Stimulated activated CD4-positive, alpha-beta T cell treated with anti-CD3 and anti-CD28 coated beads, Interleukin-1b, Interleukin-23, amount 100 ng/mL, for 1 hour (primary cell): ENCODE results near the gene NOA1.
A peak's percentile ranks its signal among the peaks of the same experiment; 100 is the strongest.

Source experiments
- DNase-seq, 2 donors: peaks; one replicate each; pipeline ENCODE4 v3.0.0-alpha.2; 2020; ENCODE audit warnings: low read depth in 2 of 2

Gene NOA1

GRCh38 chr4:56977321-56978012 is at the start of gene NOA1:
Gene NOA1, minus strand, starts transcription at chr4:56977606. Its CDS starts 21 bp downstream, at chr4:56977585.
- peak; percentile 96 to 97 for DNase-seq

- DNase-seq, result no peak
Measured at GRCh38 chr4:57023104-57023503, 45.7 kb upstream of the NOA1 start.

GRCh38 chr4:57020467-57021101 is 43.2 kb upstream of the NOA1 start:
- no peak for DNase-seq

DNA sequence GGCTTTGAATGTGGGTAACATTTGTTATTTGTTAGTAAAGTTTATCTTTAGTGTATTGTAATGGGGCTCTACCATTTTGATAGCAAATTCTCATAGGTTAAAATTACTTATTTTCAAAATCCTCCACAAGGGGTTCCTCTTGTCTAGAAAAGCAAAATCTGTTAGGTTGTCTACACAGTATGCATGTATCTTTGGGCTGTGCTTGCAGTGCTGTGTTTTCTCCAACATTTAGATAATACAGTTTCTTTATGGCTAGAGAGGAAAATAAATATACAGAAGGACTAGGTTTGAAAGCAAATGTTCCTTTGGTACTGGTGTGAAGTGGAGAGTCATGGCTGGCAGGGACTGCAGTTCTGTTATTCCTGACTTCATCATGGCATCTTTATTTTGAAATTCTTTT is 41.6 kb upstream of the NOA1 start:
- no peak for DNase-seq

DNA sequence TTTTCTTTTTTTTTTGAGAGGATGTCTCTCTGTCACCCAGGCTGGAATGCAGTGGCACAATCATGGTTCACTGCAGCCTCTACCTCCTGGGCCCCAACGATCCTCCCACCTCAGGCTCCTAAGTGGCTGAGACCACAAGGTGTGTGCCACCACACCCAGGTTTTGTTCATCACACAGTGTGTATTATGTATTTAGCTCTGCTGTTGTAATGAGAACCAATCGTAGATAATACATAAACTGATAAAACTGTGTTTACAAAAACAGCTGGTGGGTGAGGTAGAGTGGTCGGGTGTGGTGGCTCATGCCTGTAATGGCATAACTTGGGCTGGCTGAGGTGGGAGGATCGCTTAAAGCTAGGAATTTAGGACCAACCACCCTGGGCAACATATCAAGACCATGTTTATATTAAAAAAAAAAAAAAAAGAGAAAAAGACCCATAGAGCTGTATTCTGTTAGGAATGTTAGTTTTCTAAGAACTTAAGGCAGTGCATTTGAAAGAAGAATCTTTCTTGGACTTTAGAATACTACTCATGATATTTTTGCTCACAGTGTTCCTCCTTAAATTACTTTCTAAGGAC is 36.2 kb upstream of the NOA1 start:
- no peak for DNase-seq

DNA sequence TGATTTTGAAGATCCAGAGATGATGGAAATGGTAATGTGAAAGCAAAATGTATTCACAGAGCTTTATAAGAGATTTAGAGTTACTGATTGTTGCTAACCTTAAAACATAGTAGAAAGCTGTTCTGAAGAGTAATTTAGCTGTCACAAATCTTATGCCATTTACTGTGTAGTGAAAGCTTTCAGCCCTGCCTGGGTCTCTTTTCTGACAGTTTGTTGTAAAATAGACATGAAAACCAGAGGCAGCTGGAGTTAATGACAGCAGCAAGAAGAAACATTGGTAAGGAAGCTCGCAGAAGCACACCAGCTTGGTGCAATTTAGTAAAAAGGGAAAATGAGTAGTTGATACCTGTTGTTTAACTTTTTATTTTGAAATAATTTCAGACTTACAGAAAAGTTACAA is 22.3 kb upstream of the NOA1 start:
- no peak for DNase-seq

DNA sequence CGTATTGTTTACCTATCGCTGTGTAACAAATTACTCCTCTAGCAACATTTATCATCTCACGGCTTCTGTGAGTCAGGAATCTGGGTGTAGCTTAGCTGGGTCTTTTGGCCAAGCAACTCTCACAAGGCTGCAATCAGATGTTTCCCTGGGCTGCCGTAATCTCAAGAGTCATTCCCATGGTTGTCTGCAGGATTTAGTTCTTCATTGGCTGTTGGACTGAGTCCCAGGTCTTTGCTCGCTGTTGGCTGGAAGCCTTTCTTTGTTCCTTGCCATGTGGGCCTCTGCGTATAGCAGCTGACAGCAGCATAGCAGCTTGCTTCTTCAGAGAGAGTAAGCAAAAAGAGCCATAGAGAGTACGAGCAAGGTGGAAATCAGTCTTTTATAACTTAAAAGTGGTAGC is 18.1 kb upstream of the NOA1 start:
- DNase-seq, result no peak

- DNase-seq, result no peak
Measured at GRCh38 chr4:56990109-56990905, 12.9 kb upstream of the NOA1 start.

GRCh38 chr4:56986952-56987351 is 9.5 kb upstream of the NOA1 start:
- DNase-seq, result no peak

DNA sequence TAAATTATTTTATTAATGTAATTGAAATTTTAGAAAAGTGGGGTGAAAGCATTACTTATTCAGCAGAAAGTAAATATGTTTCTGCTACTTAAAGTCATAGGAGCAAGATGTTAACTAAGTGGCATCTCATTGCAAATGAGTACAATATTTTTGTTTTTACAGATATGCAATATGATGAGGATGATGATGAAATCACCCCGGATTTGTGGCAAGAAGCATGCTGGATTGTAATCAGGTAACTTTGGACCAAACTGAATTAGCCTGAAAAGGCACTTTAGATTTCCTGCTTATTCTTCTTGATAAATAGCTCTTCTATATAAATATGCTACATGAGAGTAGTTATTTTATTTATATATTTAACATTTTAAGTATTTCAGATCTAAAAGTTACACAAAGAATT is 8.8 kb upstream of the NOA1 start:
- DNase-seq, result no peak

DNA sequence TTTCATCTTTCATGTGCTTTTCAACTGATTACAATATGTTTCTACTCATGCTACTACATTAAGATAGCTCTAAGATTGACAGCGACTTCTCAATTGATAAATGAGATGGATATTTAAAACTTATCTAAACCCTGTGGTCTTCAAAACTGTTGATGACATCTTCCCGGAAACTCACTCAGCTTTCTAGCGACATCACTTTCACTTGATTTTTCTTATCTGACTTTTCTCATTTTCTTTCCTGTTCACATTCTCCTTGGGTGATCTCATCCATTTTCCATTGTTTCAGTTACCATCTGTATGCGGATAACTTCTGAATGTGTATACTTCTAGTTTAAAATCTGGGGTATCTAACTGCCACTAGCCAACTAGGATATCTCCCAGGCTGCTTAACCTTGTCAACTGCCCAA is 4.4 kb upstream of the NOA1 start:
- no peak for DNase-seq

GRCh38 chr4:56979421-56980072 is 2.1 kb upstream of the NOA1 start:
- no peak for DNase-seq

GRCh38 chr4:56978750-56979303 is 1.4 kb upstream of the NOA1 start, which contains the start of gene POLR2B:
Gene POLR2B, plus strand, starts transcription at chr4:56978896. Its CDS starts 90 bp downstream, at chr4:56978986.
- DNase-seq, result peak; percentile 53 to 60

DNA sequence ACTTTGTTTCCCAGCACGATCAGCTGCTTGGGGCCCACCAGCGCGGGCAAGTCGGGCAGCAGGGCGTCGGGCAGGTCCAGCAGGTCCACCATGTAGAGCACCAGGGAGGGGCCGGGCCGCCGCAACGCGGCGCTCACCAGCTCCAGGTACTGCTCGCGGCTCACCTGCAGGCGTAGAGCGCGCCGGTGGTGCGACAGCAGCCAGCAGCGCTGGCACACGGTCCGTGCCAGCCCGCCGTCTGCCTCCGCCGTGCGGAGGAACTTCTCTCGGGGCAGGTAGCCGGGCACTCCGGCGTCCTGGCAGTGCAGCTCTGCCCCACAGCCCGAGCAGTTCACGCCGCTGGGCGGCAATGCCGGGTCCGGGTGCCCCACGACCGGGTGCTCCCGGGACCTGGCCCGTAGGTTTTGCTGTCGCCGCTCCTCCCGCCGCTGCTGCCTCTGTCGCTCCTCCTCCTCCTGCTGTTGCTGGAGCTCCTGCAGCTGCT is 527 bp downstream of the NOA1 start:
- peak in 1 of 2 donors; percentile 25 for DNase-seq

DNA sequence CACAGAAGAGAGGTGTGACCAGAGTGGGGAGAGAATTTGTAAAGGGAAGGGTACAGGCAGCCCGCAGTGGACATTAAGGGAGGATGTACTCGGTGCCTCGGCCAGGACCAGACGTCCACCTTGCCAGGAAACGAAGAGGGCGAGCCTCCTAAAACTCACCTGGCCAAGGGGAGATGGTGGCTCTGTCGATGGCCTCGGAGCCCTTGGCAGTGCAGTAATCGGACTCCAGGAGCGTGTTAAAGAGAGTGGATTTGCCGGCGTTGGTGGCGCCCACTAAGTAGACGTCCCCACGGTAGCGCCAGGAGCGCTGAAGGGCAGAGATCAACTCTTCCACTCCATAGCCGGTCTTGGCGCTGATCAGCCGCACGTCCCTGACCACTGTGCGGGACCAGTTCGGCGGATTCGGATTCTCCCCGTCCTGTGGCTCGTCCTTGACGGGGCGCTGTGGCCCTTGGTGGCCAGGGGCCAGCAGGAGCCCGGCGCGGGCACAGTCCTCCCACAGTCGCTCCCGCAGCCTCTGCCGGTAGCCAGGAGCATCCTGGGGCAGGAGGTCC is 1.0 kb downstream of the NOA1 start:
- DNase-seq, result no peak

DNA sequence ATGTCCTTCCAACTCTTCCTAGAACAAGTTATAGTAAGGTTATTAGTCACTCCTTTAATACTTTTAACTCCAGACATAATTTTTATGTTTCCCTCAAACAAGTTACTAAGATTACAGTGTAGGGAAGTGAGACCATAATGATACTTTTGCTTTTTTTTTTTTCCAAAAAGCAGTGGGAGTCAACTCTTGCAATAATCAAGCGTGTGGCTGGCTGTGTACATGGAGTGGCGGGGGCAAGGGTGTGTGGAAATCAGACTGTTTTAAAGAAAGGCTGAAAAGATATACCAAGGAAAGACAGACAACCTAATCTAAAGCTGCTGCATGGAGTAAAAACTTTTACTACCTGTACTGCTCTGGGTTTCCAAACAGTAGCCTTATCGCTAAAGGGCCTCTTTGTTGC is 4.1 kb downstream of the NOA1 start:
- DNase-seq, result no peak

DNA sequence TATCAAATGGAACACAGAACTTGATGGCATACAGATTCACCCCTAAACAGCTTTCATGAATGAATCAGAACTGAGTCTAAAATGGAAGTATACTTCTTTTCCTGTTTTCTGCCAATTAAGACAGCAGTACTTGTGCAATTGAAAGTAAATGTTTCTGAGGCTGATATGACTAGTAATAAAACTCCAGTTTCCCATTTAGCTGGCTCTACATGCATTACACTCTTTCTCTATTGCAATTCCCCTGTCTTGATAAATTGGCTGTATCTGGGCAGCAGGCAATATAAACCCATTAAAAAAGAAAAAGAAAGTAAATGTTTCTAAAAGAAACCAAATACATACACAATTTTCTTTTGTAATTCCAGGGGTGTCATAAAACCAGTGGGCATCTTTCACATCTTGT is 4.6 kb downstream of the NOA1 start:
- no peak for DNase-seq

DNA sequence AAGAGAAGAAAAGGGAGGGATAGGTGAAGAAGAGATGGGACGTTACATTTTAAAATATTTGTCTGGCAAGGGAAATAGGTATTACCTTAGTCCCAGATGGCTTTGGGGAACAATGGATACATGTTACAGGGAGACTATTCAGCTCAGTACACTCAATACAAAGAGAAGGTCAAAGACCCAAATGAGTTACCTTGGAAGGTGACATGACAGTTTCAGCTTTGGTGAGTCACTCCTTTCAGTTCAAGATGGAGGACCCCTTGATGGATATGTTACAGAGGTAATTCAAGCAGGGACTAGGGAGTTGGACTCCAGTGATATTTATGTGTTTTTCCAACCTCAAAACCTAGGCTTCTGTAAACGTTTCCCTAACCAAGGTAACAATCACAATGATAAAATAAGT is 5.0 kb downstream of the NOA1 start:
- DNase-seq, result no peak

DNA sequence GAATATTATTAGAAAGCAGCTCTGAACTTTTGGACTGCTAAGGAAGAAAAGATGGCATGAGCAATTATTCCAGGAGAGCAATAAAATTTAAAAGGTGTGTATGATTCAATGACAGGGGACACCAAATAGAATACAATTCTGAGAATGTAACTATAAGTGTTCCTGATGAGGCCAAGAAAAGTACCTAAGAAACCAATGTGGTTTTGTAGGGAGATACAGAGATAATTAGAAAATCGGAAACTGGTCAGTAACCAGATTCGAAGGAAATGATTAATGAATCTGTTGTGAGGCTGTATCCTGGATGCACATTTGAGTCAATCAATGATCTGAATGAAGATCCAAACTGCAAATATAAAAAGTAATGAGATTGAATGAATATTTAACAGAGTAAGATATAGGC is 6.0 kb downstream of the NOA1 start:
- no peak for DNase-seq

DNA sequence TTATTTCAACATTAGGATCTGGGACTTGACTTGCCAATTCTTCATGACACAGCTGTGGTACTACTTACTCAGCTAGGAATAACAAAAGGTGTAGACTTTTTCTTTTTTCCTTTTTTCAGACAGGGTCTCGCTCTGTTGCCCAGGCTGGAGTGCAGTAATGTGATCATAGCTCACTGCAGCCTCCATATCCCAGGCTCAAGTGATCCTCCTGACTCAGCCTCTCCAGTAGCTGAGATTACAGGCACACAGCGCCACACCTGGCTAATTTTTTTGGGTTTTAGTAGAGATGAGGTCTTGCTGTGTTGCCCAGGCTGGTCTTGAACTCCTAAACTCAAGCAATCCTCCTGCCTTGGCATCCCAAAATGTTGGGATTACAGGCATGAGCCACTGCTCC is 16.3 kb downstream of the NOA1 start:
- DNase-seq, result no peak

DNA sequence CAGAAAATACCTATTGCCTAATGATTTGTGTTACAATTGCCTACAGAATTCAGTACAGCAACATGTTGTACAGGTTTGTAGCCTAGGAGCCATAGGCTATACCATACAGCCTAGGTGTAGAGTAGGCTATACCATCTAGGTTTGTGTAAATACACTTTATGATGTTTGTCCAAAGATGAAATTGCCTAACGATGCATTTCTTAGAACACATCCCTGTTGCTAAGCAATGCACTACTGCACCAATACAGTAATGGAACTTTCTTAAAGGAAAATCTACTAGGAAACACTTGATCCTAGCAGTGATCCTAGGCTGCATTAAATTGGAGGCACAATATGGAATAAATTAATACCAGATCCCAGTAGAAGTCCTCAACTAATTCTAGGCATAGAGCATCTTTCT is 18.3 kb downstream of the NOA1 start:
- no peak for DNase-seq
